ENCODE results near the gene MRPS18A. TPM values are rescaled to one million over a fixed set of nuclear protein-coding genes. Genes with fewer than 3 reads are reported as not detected.

Gene MRPS18A
- total and polyA plus RNA-seq, 9 of the 15 experiments (the other 6 are each of a cell fraction or from before 2014, with no cell fraction given): 87.5 to 243 (median 125) TPM

- TF ChIP-seq ZNF311 (CRISPR knock-in tag; IDR thresholded peaks at IDR 0.05) (no peak), MTA2 (IDR thresholded peaks at IDR 0.05; ENCODE audit: low read depth) (no peak), HCFC1 (IDR thresholded peaks at IDR 0.05; ENCODE audit: low read depth, low read length) (no peak), GATAD2B (IDR thresholded peaks at IDR 0.05; ENCODE audit: borderline replicate concordance) (no peak), NFE2 (IDR thresholded peaks at IDR 0.05; ENCODE audit: low read depth) (no peak), E2F6 (IDR thresholded peaks at IDR 0.05; ENCODE audit: borderline replicate concordance in 1 of 2, extremely low read depth in 1 of 2, insufficient read depth in 1 of 2, insufficient read length in 1 of 2, low read depth in 1 of 2, low read length in 1 of 2, poor library complexity in 1 of 2, severe bottlenecking in 1 of 2) (peak in 1 of 2 experiments; percentile 19), IFI16 (CRISPR knock-in tag; IDR thresholded peaks at IDR 0.05) (no peak), MCM7 (IDR thresholded peaks at IDR 0.05) (no peak), MYC (IDR thresholded peaks at IDR 0.05; ENCODE audit: low read depth, low read length) (no peak), MYC (CRISPR knock-in tag; IDR thresholded peaks at IDR 0.05; ENCODE audit: borderline replicate concordance, low read depth) (no peak), CEBPG (CRISPR knock-in tag; IDR thresholded peaks at IDR 0.05) (no peak), CEBPG (tag; conservative IDR thresholded peaks at IDR 0.05 in 1 of 2, IDR thresholded peaks at IDR 0.05 in 1 of 2) (no peak), TCF15 (CRISPR knock-in tag; IDR thresholded peaks at IDR 0.05) (0 out of 2 replicates have a peak, but pooled peaks have one; percentile 23), SNIP1 (IDR thresholded peaks at IDR 0.05; ENCODE audit: low read depth) (no peak), MAFG (tag; conservative IDR thresholded peaks at IDR 0.05) (no peak), ZKSCAN8 (CRISPR knock-in tag; IDR thresholded peaks at IDR 0.05) (no peak), ZKSCAN3 (CRISPR knock-in tag; IDR thresholded peaks at IDR 0.05) (no peak), DIDO1 (tag; IDR thresholded peaks at IDR 0.05; ENCODE audit: low read depth) (no peak), ZNF184 (CRISPR knock-in tag; IDR thresholded peaks at IDR 0.05) (no peak), PBX2 (CRISPR knock-in tag; IDR thresholded peaks at IDR 0.05; ENCODE audit: low read depth) (no peak), PBX2 (tag; conservative IDR thresholded peaks at IDR 0.05; ENCODE audit: low read depth) (no peak), SIX5 (IDR thresholded peaks at IDR 0.05; ENCODE audit: borderline replicate concordance in 1 of 2, insufficient read depth in 1 of 2, low read depth in 1 of 2, low read length in 2 of 2) (no peak), ETS2 (tag; IDR thresholded peaks at IDR 0.05; ENCODE audit: borderline replicate concordance, poor library complexity, severe bottlenecking) (no peak), RBM25 (IDR thresholded peaks at IDR 0.05; ENCODE audit: low read depth, low read length, severe bottlenecking) (no peak), ZNF696 (CRISPR knock-in tag; conservative IDR thresholded peaks at IDR 0.05) (no peak)
Measured at GRCh38 chr6:43667245-43668150, 20.1 kb downstream of the MRPS18A start (continued).
